Thymus (tissue), 11 donors: ENCODE results near the gene SERGEF. TPM values are rescaled to one million over a fixed set of nuclear protein-coding genes. Genes with fewer than 3 reads are reported as not detected.

ENCODE experiments used
- DNase-seq, 9 donors: peaks; one replicate each; pipeline ENCODE4 v3.0.0-alpha.2; 2013; ENCODE audit warnings: low spot score in 9 of 9, low read depth in 6 of 9, missing footprints in 1 of 9
- H3K27ac ChIP-seq, 2 donors: one replicate each; pipeline ENCODE4 v1.5.1; 2013; ENCODE audit warnings: control low read depth in 1 of 2, low read depth in 1 of 2, low read length in 1 of 2, mild to moderate bottlenecking in 1 of 2, moderate library complexity in 1 of 2
- H3K27me3 ChIP-seq, 2 donors: one replicate each; pipeline ENCODE4 v1.5.1; 2013; ENCODE audit warnings: low read length in 1 of 2; ENCODE audit not compliant: control insufficient read depth in 2 of 2, insufficient read depth in 1 of 2
- H3K36me3 ChIP-seq, 2 donors: one replicate each; pipeline ENCODE4 v1.5.1; 2013; ENCODE audit warnings: low read length in 1 of 2, mild to moderate bottlenecking in 1 of 2, moderate library complexity in 1 of 2; ENCODE audit not compliant: control insufficient read depth in 2 of 2, insufficient read depth in 2 of 2
- H3K4me1 ChIP-seq, 2 donors: one replicate each; pipeline ENCODE4 v1.5.1; 2013; ENCODE audit warnings: low read length in 2 of 2; ENCODE audit not compliant: control insufficient read depth in 2 of 2, insufficient read depth in 2 of 2
- H3K4me3 ChIP-seq, 2 donors: one replicate each; pipeline ENCODE4 v1.5.1; 2013; ENCODE audit warnings: low read length in 2 of 2, control low read depth in 1 of 2, mild to moderate bottlenecking in 1 of 2
- H3K9me3 ChIP-seq, 2 donors: one replicate each; pipeline ENCODE4 v1.5.1; 2013; ENCODE audit warnings: low read length in 1 of 2, mild to moderate bottlenecking in 1 of 2; ENCODE audit not compliant: control insufficient read depth in 2 of 2, insufficient read depth in 1 of 2
- WGBS: extraction: QIAGEN DNeasy Blood & Tissue Kit; methylation state at CpG from one replicate; pipeline ENCODE4 v1.1.7; 2013; 5-methylcytosine and 5-hydroxymethylcytosine counted together
- polyA plus RNA-seq: library from polyadenylated mRNA; stranded (reverse); fragments of 200-250 nt; gene quantifications from one replicate; pipeline ENCODE4 v1.2.3, GENCODE V29; 2013
- total RNA-seq: library from RNA; stranded (reverse); fragments of 120-200 nt; gene quantifications from one replicate; pipeline ENCODE4 v1.2.4, GENCODE V29; 2013
- donor health status: healthy.

SERGEF gene
- total and polyA plus RNA-seq, 2 donors, result 52.8 to 84.2 TPM

DNA sequence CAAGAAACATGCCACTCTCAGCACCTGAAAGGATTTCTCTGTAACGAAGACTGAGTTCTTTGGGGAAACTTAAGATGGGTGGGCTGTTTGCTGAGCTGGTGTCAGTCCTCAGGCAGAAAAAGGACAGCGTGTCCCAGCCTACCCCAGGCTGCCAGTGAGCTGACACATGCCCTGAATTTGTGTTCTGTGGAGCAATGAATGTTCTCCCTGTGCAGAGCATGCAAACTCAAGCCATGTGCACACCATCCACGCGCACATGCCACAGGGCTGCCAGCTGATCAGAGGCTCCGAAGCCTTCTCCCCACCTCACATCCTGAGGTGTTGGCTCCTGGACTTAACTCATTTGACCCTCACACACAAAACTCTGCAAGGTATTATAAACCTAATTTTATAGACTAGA, 173.4 kb downstream of the SERGEF start:
- Histone ChIP-seq H3K4me1 (peaks cover 0 to 8% of the 10 kb centered on the region in 2 donors), H3K36me3 (no peaks in the 10 kb centered on the region), H3K9me3 (no peaks in the 10 kb centered on the region), H3K27me3 (no peaks in the 10 kb centered on the region), H3K4me3 (no peak overlapping the region), H3K27ac (no peak overlapping the region)
- no peak for DNase-seq
- WGBS, result 94% methylated on average over 5 of the region's 5 CpGs

DNA sequence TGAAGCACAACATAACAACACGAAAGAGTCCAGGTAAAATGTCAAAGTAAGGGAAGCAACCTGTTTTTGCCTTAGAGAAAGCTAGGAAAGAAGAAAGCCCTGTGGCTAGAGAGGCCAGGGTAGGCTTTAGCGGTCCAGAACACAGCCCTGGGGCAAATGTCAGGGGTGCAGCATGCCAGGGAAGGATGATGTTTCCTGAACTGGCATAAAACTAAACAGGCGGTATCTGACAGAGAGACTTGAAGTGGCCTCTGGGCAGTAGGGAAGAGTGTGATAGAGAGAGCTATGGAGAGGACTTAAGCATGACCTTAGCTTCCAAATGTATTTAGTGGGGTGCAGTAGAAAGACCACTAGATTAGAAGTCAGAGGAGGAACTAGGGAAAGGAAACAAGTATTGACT, 174.7 kb downstream of the SERGEF start:
- 98% methylated on average over 3 of the region's 3 CpGs for WGBS
- H3K4me3 ChIP-seq, result no peak overlapping the region
- peaks cover 0 to 8% of the 10 kb centered on the region in 2 donors for H3K4me1 ChIP-seq

DNA sequence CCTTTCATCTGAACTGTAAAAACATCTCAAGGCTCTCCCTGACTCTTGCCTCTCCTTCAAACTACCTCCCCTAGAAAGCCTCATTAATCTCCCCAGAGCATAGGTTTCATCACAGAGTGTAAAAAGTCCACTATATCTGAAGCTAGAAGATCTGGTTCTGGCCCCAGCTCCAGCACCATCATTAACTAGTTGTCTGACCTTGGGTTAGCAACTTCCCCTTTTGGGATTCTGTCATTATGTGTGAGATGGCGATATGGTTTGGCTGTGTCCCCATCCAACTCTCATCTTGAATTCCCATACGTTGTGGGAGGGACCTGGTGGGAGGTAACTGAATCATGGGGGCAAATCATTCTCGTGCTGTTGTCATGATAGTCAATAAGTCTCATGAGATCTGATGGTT, 181.0 kb downstream of the SERGEF start:
- Histone ChIP-seq H3K9me3 (no peaks in the 10 kb centered on the region), H3K27me3 (no peaks in the 10 kb centered on the region), H3K27ac (no peak overlapping the region), H3K36me3 (no peaks in the 10 kb centered on the region), H3K4me3 (no peak overlapping the region), H3K4me1 (no peaks in the 10 kb centered on the region)
- WGBS, result 98% methylated on average over 3 of the region's 3 CpGs
- no peak for DNase-seq

More for the DNA sequence above, 174.7 kb downstream of the SERGEF start:
- H3K9me3 ChIP-seq, result no peaks in the 10 kb centered on the region
- no peaks in the 10 kb centered on the region for H3K36me3 ChIP-seq
- H3K27me3 ChIP-seq, result no peaks in the 10 kb centered on the region
- H3K27ac ChIP-seq, result no peak overlapping the region
- no peak for DNase-seq

DNA sequence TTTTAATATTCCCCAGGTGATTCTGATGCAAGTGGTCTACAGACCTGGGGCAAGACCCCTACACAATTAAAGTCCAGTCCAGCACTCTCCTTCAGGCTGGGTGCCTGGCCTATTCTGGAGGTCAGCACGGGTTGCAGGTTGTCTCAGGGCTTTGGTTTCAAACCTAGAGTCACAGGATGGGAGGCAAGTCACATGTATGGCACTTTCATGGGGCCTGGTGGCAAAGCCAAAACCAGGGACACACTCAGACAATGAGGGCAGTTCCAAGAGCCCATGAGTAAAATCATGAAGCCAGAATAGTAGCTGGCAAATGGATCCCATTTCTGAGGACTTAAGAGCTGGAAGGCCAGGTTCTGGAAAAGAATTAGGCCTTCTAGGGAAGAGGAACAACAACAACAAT, 181.6 kb downstream of the SERGEF start:
- WGBS, result 100% methylated on average over 1 of the region's 1 CpG
- DNase-seq, result no peak

DNA sequence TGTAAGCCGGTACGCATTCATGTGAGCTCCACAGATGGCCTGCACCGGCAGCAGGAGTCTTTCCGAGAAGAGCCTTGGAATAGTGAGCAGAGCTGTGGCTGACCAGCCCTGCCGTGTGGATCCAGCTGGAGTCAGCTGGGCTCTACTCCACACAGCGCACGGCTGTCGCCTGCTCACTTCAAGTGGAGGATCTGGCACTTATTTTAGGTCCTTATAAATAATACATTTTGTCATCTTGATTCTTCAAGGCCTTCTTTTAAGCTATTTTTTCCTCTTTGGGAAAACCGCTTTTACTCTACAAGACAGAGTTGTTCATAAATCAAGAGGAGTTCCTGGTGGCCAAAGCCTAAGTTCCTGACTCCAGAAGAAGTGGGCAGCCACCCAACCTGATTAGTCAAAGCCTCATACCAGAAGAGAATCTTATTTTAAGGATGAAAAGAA, 184.5 kb downstream of the SERGEF start:
- Histone ChIP-seq H3K27me3 (no peaks in the 10 kb centered on the region), H3K4me1 (no peaks in the 10 kb centered on the region), H3K36me3 (no peaks in the 10 kb centered on the region), H3K4me3 (no peak overlapping the region), H3K27ac (no peak overlapping the region), H3K9me3 (no peaks in the 10 kb centered on the region)
- DNase-seq, result no peak
- 96% methylated on average over 9 of the region's 9 CpGs for WGBS

More for the DNA sequence above, 181.6 kb downstream of the SERGEF start:
- H3K27me3 ChIP-seq, result no peaks in the 10 kb centered on the region
- no peaks in the 10 kb centered on the region for H3K36me3 ChIP-seq
- H3K4me1 ChIP-seq, result no peaks in the 10 kb centered on the region
- no peaks in the 10 kb centered on the region for H3K9me3 ChIP-seq
- no peak overlapping the region for H3K27ac ChIP-seq
- no peak overlapping the region for H3K4me3 ChIP-seq

DNA sequence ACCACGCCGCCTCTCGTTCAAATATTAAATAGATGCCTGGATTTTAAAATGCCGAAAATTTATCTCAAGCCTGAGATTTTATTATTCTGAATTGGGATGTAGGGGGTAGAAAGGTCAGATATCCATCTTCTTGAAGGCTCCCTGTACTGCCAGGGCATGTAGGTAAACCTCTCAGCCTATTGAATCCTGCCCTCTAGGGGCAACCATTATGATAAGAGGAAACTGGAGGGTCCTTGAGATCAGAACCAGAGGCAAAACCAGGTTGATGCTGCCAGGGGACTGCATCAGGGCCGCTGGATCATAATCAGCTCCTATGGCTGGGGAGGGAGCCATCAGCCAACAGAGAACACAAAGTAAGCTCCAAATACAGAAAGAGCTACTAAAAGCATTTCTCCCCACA, 185.8 kb downstream of the SERGEF start:
- no peaks in the 10 kb centered on the region for H3K27me3 ChIP-seq
- H3K36me3 ChIP-seq, result no peaks in the 10 kb centered on the region
- no peak overlapping the region for H3K27ac ChIP-seq
- no peaks in the 10 kb centered on the region for H3K4me1 ChIP-seq
- no peaks in the 10 kb centered on the region for H3K9me3 ChIP-seq
- peak in 1 of 9 donors; percentile 10 for DNase-seq
- H3K4me3 ChIP-seq, result no peak overlapping the region
- WGBS, result 96% methylated on average over 5 of the region's 5 CpGs

DNA sequence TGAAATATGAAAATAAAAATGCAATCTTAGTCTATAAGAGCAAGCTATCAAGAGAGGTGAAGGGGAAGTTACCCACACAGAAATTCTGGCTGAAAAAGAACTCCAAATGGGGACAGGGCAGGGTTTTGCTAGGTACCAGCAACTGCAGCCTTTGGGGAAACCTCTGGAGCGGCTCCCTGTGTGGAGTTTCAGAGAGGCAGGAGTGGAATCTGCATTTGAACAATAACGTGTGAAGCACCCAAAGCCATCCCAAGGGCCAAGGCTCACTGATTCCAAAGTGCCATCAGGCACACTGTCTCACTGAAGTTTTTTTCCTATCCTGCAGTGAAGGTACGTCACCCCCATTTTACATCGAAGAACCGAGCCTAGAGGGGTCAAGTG, 190.5 kb downstream of the SERGEF start:
- no peak for DNase-seq
- WGBS, result 93% methylated on average over 5 of the region's 5 CpGs

DNA sequence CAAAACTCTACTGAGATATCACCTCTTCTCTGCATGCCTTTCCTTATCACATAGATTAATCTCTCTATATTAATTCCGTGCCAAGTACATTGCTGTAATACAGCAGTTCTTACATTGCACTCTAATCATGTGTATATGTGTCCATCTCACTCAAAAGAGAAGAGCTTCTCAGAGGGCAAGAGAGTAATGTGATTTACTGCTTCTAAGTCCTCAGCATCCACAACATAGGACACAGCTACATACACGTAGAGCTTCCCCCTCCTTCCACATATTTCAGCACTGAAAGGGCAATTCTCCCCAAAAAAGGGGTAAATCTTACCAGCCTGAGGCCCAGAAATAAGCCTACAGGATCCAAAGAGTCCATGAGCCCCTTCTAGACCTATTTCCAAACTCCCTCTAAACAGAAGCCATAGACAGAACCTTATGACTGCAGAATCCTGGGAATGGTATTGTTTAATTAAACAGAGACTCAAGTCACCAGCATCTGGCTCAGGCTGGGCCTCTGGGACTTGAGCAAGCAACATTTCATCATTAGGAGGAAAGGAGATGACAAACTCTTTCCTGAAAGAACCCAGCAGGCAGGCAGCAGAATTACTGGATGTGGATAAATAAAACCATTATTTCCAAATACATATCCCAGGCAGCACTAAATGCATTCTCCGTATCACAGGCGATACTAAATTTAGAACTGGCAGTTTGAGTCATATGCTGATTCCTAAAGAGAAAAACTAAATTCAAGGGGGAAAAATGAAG, 191.0 kb downstream of the SERGEF start:
- H3K27me3 ChIP-seq, result no peaks in the 10 kb centered on the region

More for the DNA sequence above, 190.5 kb downstream of the SERGEF start:
- no peaks in the 10 kb centered on the region for H3K36me3 ChIP-seq
- no peaks in the 10 kb centered on the region for H3K27me3 ChIP-seq
- no peak overlapping the region for H3K27ac ChIP-seq
- H3K9me3 ChIP-seq, result no peaks in the 10 kb centered on the region
- H3K4me3 ChIP-seq, result no peak overlapping the region
- no peaks in the 10 kb centered on the region for H3K4me1 ChIP-seq

DNA sequence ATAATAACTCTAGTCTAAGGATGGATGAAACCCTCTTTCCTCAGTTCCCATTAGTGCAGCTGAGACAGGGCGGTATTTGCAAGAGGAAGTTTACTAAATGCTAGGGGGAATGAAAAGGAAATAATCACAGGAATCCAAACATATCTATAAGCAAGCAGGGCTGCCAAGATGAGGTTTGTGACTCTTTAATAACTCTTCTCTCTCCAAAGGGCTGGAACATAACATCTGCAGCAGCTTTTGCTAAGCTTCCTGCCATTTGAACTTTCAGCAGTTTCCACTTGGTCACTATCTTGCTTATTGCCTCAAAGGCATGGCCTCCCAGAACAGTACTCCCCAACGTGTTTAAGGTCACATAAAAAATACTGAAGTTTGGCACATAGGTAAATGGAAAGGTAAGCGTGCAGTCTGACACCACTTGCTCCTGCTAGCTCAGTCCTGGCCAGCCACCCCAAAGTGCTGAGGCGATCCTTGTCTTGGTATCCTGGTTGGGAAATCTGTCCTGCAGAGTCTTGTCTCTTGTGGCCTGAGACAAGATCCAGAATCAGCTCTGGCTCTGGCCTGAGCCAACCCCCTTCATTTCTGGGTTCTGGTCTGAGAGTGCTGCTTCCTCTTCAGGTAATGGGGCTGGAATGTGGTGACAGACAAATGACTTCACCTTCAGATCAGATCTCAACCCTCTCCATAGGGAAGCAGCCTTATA, 196.5 kb downstream of the SERGEF start:
- no peak for DNase-seq
- H3K4me1 ChIP-seq, result no peaks in the 10 kb centered on the region
- H3K36me3 ChIP-seq, result no peaks in the 10 kb centered on the region
- 90% methylated on average over 4 of the region's 4 CpGs for WGBS
- H3K4me3 ChIP-seq, result no peak overlapping the region
- no peaks in the 10 kb centered on the region for H3K27me3 ChIP-seq
- no peak overlapping the region for H3K27ac ChIP-seq
- H3K9me3 ChIP-seq, result no peaks in the 10 kb centered on the region

More for the DNA sequence above, 191.0 kb downstream of the SERGEF start:
- no peak for DNase-seq
- whole genome bisulfite sequencing, result 99% methylated on average over 4 of the region's 4 CpGs
- no peaks in the 10 kb centered on the region for H3K4me1 ChIP-seq
- no peak overlapping the region for H3K27ac ChIP-seq
- no peaks in the 10 kb centered on the region for H3K9me3 ChIP-seq
- no peak overlapping the region for H3K4me3 ChIP-seq
- H3K36me3 ChIP-seq, result no peaks in the 10 kb centered on the region
